Panc1 (cell line): ENCODE results near the gene TTLL5.

Experiments
- POLR2AphosphoS5 ChIP-seq: IDR thresholded peaks from 2 replicates; pipeline ENCODE4 v1.6.1; 2012; ENCODE audit warnings: mild to moderate bottlenecking, low read depth, low read length, moderate library complexity
- SIN3A ChIP-seq: IDR thresholded peaks from 2 replicates; pipeline ENCODE4 v1.6.1; 2012; ENCODE audit warnings: low read depth, mild to moderate bottlenecking, low read length, moderate library complexity, borderline replicate concordance; ENCODE audit not compliant: insufficient read depth
- TF ChIP-seq, protein P1 (sequence below): fragments of 450-650 bp; IDR thresholded peaks from 2 replicates; pipeline ENCODE4 v1.5.1; 2017; ENCODE audit warnings: mild to moderate bottlenecking
- TF ChIP-seq, protein P2 (sequence below), 2 experiments: IDR thresholded peaks; 2 replicates each; pipeline ENCODE4 v1.6.1; 2011 to 2012; ENCODE audit warnings: low read depth in 2 of 2, control low read depth in 1 of 2, low read length in 1 of 2, mild to moderate bottlenecking in 1 of 2, moderate library complexity in 1 of 2; ENCODE audit not compliant: insufficient read depth in 1 of 2

DNA sequence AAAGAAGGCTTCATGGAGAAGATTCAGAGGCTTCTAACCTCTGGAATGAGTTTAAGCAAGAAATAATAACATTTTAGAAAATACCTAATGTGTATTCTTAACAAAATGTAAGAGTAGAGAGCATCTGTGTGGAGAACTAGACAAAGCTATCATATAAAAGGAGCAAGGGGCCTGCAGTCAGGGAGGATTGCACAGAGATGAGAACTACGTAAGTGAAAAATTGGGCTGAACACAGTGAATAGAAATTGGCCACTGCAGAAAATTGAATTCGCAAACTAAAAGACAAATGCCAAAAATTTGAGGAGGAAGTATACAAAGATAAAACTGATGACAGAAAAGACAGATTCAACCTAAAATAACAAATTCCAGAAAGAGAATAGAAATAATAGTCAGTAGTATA lies 227.9 kb downstream of the TTLL5 start:
- TF ChIP-seq, protein P1, sequence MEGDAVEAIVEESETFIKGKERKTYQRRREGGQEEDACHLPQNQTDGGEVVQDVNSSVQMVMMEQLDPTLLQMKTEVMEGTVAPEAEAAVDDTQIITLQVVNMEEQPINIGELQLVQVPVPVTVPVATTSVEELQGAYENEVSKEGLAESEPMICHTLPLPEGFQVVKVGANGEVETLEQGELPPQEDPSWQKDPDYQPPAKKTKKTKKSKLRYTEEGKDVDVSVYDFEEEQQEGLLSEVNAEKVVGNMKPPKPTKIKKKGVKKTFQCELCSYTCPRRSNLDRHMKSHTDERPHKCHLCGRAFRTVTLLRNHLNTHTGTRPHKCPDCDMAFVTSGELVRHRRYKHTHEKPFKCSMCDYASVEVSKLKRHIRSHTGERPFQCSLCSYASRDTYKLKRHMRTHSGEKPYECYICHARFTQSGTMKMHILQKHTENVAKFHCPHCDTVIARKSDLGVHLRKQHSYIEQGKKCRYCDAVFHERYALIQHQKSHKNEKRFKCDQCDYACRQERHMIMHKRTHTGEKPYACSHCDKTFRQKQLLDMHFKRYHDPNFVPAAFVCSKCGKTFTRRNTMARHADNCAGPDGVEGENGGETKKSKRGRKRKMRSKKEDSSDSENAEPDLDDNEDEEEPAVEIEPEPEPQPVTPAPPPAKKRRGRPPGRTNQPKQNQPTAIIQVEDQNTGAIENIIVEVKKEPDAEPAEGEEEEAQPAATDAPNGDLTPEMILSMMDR, result no peak
- TF ChIP-seq, protein P2, sequence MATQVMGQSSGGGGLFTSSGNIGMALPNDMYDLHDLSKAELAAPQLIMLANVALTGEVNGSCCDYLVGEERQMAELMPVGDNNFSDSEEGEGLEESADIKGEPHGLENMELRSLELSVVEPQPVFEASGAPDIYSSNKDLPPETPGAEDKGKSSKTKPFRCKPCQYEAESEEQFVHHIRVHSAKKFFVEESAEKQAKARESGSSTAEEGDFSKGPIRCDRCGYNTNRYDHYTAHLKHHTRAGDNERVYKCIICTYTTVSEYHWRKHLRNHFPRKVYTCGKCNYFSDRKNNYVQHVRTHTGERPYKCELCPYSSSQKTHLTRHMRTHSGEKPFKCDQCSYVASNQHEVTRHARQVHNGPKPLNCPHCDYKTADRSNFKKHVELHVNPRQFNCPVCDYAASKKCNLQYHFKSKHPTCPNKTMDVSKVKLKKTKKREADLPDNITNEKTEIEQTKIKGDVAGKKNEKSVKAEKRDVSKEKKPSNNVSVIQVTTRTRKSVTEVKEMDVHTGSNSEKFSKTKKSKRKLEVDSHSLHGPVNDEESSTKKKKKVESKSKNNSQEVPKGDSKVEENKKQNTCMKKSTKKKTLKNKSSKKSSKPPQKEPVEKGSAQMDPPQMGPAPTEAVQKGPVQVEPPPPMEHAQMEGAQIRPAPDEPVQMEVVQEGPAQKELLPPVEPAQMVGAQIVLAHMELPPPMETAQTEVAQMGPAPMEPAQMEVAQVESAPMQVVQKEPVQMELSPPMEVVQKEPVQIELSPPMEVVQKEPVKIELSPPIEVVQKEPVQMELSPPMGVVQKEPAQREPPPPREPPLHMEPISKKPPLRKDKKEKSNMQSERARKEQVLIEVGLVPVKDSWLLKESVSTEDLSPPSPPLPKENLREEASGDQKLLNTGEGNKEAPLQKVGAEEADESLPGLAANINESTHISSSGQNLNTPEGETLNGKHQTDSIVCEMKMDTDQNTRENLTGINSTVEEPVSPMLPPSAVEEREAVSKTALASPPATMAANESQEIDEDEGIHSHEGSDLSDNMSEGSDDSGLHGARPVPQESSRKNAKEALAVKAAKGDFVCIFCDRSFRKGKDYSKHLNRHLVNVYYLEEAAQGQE (IDR thresholded peaks at IDR 0.05; ENCODE audit: insufficient read depth in 1 of 2, low read depth in 2 of 2, low read length in 1 of 2), result no peak
- TF ChIP-seq SIN3A, result no peak
- no peak for TF ChIP-seq POLR2AphosphoS5
